Ascending aorta (tissue), 2 donors: ENCODE measurements around the gene TM9SF3. TPM values are rescaled to one million over a fixed set of nuclear protein-coding genes. Genes with fewer than 3 reads are reported as not detected.
"Not testable (repeated sequence)": the region's sequence is repeated elsewhere in the genome, so short reads cannot be mapped to it uniquely, and the experiment has no call there.

Experiments
- DNase-seq, 2 donors: peaks; one replicate each; pipeline ENCODE4 v3.0.0-alpha.2; 2019; ENCODE audit warnings: low spot score in 2 of 2
- H3K27ac ChIP-seq, 2 donors: fragments of 200-600 bp; sonication (generic); one replicate each; pipeline ENCODE4 v1.5.1; 2016 to 2017; ENCODE audit warnings: mild to moderate bottlenecking in 1 of 2
- H3K27me3 ChIP-seq: fragments of 200-600 bp; sonication (generic); one replicate; pipeline ENCODE4 v1.5.1; 2017
- H3K36me3 ChIP-seq, 2 donors: fragments of 200-600 bp; sonication (generic); one replicate each; pipeline ENCODE4 v1.5.1; 2016
- H3K4me1 ChIP-seq, 2 donors: fragments of 200-600 bp; sonication (generic); one replicate each; pipeline ENCODE4 v1.5.1; 2016 to 2017; ENCODE audit warnings: mild to moderate bottlenecking in 1 of 2
- H3K4me3 ChIP-seq, 2 donors: fragments of 200-600 bp; sonication (generic); one replicate each; pipeline ENCODE4 v1.5.1; 2016 to 2017; ENCODE audit warnings: mild to moderate bottlenecking in 1 of 2
- H3K9me3 ChIP-seq, 2 donors: fragments of 200-600 bp; sonication (generic); one replicate each; pipeline ENCODE4 v1.5.1; 2016
- CTCF ChIP-seq, 3 experiments: fragments of 200-600 bp in 2 of 3; fragments of 450-650 bp in 1 of 3; sonication (generic) in 2 of 3; IDR thresholded peaks; one replicate each; pipeline ENCODE4 v1.5.1; 2016 to 2019; ENCODE audit warnings: antibody characterized with exemption in 3 of 3, mild to moderate bottlenecking in 1 of 3, moderate library complexity in 1 of 3
- intact Hi-C: fragments of 100-400 bp; cut with DNase I; formaldehyde crosslinking; loops from one replicate; pipeline ENCODE4 v1.15.1; 2023
- total RNA-seq: library from RNA; depleted of rRNA; stranded (reverse); fragments of >200 nt; gene quantifications from one replicate; pipeline ENCODE4 v1.1.0, GENCODE V29; 2016

TM9SF3 gene
- total RNA-seq, 1 donor from 2014 or later, result 30.4 TPM

GRCh38 chr10:96579133-96579532 is 7.7 kb downstream of the TM9SF3 start:
- Histone ChIP-seq H3K27me3 (no peaks in the 10 kb centered on the region), H3K4me1 (peaks cover 0 to 31% of the 10 kb centered on the region in 2 donors), H3K36me3 (peaks cover 5 to 12% of the 10 kb centered on the region in 2 donors), H3K9me3 (no peaks in the 10 kb centered on the region), H3K27ac (no peak overlapping the region), H3K4me3 (no peak overlapping the region)
- DNase-seq, result no peak
- TF ChIP-seq CTCF (IDR thresholded peaks at IDR 0.05), result no peak
- intact Hi-C loops, result no loop called here

- Histone ChIP-seq H3K36me3 (peaks cover 5 to 12% of the 10 kb centered on the region in 2 donors), H3K27me3 (no peaks in the 10 kb centered on the region), H3K4me3 (no peak overlapping the region), H3K4me1 (peaks cover 0 to 28% of the 10 kb centered on the region in 2 donors), H3K27ac (no peak overlapping the region), H3K9me3 (no peaks in the 10 kb centered on the region)
- TF ChIP-seq CTCF (IDR thresholded peaks at IDR 0.05), result no peak
- intact Hi-C loops, result no loop called here
- DNase-seq, result no peak
Measured at GRCh38 chr10:96578633-96579032, 8.2 kb downstream of the TM9SF3 start.

GRCh38 chr10:96578022-96578421 is 8.8 kb downstream of the TM9SF3 start:
- TF ChIP-seq CTCF (IDR thresholded peaks at IDR 0.05), result no peak
- Histone ChIP-seq H3K36me3 (peaks cover 5 to 12% of the 10 kb centered on the region in 2 donors), H3K4me1 (peaks cover 0 to 24% of the 10 kb centered on the region in 2 donors), H3K9me3 (no peaks in the 10 kb centered on the region), H3K27me3 (no peaks in the 10 kb centered on the region), H3K4me3 (no peak overlapping the region), H3K27ac (no peak overlapping the region)
- intact Hi-C loops, result no loop called here
- no peak for DNase-seq

GRCh38 chr10:96577069-96577468 is 9.7 kb downstream of the TM9SF3 start:
- TF ChIP-seq CTCF (IDR thresholded peaks at IDR 0.05), result no peak
- H3K4me1 ChIP-seq, result peaks cover 0 to 19% of the 10 kb centered on the region in 2 donors

GRCh38 chr10:96576277-96576980 is 10.4 kb downstream of the TM9SF3 start:
- H3K4me3 ChIP-seq, result no peak overlapping the region
- no peak for TF ChIP-seq CTCF (IDR thresholded peaks at IDR 0.05)
- peaks cover 5 to 12% of the 10 kb centered on the region in 2 donors for H3K36me3 ChIP-seq
- no peak for DNase-seq
- peaks cover 0 to 13% of the 10 kb centered on the region in 2 donors for H3K4me1 ChIP-seq
- H3K27ac ChIP-seq, result no peak overlapping the region
- H3K27me3 ChIP-seq, result no peaks in the 10 kb centered on the region
- no peaks in the 10 kb centered on the region for H3K9me3 ChIP-seq
- intact Hi-C loops, result no loop called here

More at GRCh38 chr10:96577069-96577468, 9.7 kb downstream of the TM9SF3 start:
- Histone ChIP-seq H3K27me3 (no peaks in the 10 kb centered on the region), H3K4me3 (no peak overlapping the region), H3K9me3 (no peaks in the 10 kb centered on the region), H3K36me3 (peaks cover 5 to 12% of the 10 kb centered on the region in 2 donors), H3K27ac (no peak overlapping the region)
- intact Hi-C loops, result no loop called here
- DNase-seq, result no peak

GRCh38 chr10:96574564-96574963 is 12.2 kb downstream of the TM9SF3 start:
- Histone ChIP-seq H3K36me3 (peaks cover 5 to 12% of the 10 kb centered on the region in 2 donors), H3K4me1 (peaks cover 0 to 14% of the 10 kb centered on the region in 2 donors)
- intact Hi-C loops, H3K9me3 ChIP-seq, DNase-seq, H3K27ac ChIP-seq, H3K27me3 ChIP-seq, H3K4me3 ChIP-seq: not testable (repeated sequence)
